ENCODE data around the gene CLN3. TPM values are rescaled to one million over a fixed set of nuclear protein-coding genes. Genes with fewer than 3 reads are reported as not detected.

The CLN3 gene
- total RNA-seq, 1 experiment from 2014 or later, result 60.9 TPM

DNA sequence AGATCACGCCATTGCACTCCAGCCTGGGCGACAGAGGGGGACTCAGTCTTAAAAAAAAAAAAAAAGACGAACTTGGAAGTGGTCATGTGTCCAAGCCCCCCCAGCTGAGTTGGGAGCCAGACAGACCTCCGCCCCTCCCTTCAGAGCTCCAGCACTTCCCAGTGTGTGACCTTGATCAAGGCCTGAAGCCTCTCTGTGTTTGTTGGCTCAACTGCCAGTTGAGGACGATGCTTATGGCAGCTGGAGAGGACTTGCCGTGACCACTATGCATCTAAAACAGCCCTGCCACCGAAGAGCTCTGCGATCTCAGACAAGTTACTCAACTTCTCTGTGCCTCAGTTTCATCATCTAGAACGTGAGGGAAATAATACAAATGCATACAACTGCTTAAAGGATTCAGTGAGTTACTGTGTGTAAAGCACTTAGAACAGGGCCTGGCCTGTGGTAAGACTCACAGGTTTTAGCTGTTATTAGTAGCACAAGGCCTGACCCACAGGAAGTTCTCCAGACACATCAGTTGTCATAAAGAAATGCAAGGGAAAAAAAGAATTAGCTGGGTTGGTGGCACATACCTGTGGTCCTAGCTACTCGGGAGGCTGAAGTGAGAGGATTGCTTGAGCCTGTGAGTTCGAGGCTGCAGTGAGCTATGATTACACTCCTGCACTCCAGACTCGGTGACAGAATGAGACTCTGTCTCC is 21.8 kb upstream of the CLN3 start:
- Histone ChIP-seq H3K36me3 (ENCODE audit: control insufficient read depth, insufficient read depth, low read length) (no peaks in the 10 kb centered on the region), H3K4me3 (ENCODE audit: low read depth in 2 of 2, low read length in 2 of 2) (no peak overlapping the region), H3K9me3 (ENCODE audit: control insufficient read depth, insufficient read depth, low read depth, low read length) (no peaks in the 10 kb centered on the region), H3K27ac (ENCODE audit: low read length) (no peak overlapping the region), H3K4me1 (ENCODE audit: control insufficient read depth, insufficient read depth, low read length) (no peaks in the 10 kb centered on the region), H3K27me3 (ENCODE audit: control insufficient read depth, insufficient read depth, low read length) (no peaks in the 10 kb centered on the region)
- ChIA-PET POLR2A (interaction anchor here (0.6 kb wide), 1 partner anchor 22 kb away, joined by 4 read pairs; no protein-coding TSS in a partner anchor), CTCF (no interaction called here)
- no peak for TF ChIP-seq TCF7L2 (IDR thresholded peaks at IDR 0.05; ENCODE audit: low read depth, low read length)
- TF ChIP-seq SIN3A (IDR thresholded peaks at IDR 0.05; ENCODE audit: borderline replicate concordance, insufficient read depth, low read depth, low read length), result no peak
- no peak for TF ChIP-seq POLR2AphosphoS5 (IDR thresholded peaks at IDR 0.05; ENCODE audit: low read depth, low read length)
- TF ChIP-seq, protein P1, sequence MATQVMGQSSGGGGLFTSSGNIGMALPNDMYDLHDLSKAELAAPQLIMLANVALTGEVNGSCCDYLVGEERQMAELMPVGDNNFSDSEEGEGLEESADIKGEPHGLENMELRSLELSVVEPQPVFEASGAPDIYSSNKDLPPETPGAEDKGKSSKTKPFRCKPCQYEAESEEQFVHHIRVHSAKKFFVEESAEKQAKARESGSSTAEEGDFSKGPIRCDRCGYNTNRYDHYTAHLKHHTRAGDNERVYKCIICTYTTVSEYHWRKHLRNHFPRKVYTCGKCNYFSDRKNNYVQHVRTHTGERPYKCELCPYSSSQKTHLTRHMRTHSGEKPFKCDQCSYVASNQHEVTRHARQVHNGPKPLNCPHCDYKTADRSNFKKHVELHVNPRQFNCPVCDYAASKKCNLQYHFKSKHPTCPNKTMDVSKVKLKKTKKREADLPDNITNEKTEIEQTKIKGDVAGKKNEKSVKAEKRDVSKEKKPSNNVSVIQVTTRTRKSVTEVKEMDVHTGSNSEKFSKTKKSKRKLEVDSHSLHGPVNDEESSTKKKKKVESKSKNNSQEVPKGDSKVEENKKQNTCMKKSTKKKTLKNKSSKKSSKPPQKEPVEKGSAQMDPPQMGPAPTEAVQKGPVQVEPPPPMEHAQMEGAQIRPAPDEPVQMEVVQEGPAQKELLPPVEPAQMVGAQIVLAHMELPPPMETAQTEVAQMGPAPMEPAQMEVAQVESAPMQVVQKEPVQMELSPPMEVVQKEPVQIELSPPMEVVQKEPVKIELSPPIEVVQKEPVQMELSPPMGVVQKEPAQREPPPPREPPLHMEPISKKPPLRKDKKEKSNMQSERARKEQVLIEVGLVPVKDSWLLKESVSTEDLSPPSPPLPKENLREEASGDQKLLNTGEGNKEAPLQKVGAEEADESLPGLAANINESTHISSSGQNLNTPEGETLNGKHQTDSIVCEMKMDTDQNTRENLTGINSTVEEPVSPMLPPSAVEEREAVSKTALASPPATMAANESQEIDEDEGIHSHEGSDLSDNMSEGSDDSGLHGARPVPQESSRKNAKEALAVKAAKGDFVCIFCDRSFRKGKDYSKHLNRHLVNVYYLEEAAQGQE (IDR thresholded peaks at IDR 0.05; ENCODE audit: insufficient read depth in 1 of 2, low read depth in 2 of 2, low read length in 1 of 2), result no peak
- TF ChIP-seq CTCF (IDR thresholded peaks at IDR 0.05), result no peak
- ATAC-seq (peak; percentile 51), DNase-seq (ENCODE audit: low read depth, low spot score) (no peak)
- intact Hi-C loops (cut with micrococcal nuclease; ENCODE audit: unreplicated experiment) (no loop called here), in situ Hi-C loops (cut with HindIII; ENCODE audit: low pct_unique_long_range_greater_than_20kb, low sequenced_read_pairs) (no loop called here)
- no TSS peak for BruUV-seq (replicated peaks)

DNA sequence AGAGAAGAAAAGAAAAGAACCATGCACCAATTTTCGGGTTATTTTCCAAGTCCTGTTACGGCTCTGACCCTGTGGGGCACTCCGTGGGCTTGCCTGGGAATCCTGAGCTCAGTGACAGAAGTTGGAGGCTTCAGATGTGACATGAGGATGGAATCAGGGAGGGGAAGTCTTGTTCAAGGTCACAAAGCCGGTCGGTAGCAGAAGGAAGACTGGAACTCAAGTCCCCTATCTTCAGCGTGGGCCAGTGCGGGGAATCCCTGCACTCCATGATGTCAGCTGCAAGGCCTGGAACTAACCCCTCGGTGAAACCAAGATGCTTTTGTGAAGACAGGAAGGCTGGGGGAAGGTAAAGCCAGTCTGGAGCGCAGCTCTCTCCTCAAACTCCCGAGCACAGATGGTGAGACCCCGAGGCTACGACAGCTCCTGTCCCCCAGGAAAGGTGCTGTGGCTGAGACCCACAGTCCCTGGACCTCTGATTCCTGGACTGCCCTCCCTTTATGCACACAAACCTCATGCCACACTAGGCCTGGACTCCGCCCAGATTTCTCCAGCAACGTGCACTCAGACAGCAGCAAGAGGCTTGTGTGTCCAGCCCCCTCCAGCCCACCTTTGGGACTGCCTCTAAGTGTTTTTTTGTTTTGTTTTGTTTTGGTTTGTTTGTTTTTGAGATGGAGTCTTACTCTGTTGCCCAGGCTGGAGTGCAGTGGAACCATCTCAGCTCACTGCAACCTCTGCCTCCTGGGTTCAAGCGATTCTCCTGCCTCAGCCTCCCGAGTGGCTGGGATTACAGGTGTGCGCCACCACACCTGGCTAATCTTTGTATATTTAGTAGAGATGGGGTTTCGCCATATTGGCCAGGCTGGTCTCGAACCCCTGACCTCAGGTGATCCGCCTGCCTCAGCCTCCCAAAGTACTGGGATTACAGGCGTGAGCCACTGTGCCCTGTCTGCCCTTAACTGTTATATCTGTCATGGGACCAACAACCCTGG is 20.2 kb upstream of the CLN3 start:
- H3K36me3 ChIP-seq (ENCODE audit: control insufficient read depth, insufficient read depth, low read length), result no peaks in the 10 kb centered on the region
- no peak overlapping the region for H3K4me3 ChIP-seq (ENCODE audit: low read depth in 2 of 2, low read length in 2 of 2)
- in situ Hi-C loops (cut with HindIII; ENCODE audit: low pct_unique_long_range_greater_than_20kb, low sequenced_read_pairs), result no loop called here
- DNase-seq (ENCODE audit: low read depth, low spot score), result no peak
- no peak overlapping the region for H3K27ac ChIP-seq (ENCODE audit: low read length)
- no peak for ATAC-seq
- no peaks in the 10 kb centered on the region for H3K9me3 ChIP-seq (ENCODE audit: control insufficient read depth, insufficient read depth, low read depth, low read length)
- intact Hi-C loops (cut with micrococcal nuclease; ENCODE audit: unreplicated experiment), result no loop called here
- H3K27me3 ChIP-seq (ENCODE audit: control insufficient read depth, insufficient read depth, low read length), result no peaks in the 10 kb centered on the region
- no TSS peak for BruUV-seq (replicated peaks)
- POLR2A ChIA-PET, result interaction anchor here (0.5 kb wide), 1 partner anchor 38 kb away, joined by 3 read pairs; no protein-coding TSS in a partner anchor
- CTCF ChIA-PET, result no interaction called here
- TF ChIP-seq TCF7L2 (IDR thresholded peaks at IDR 0.05; ENCODE audit: low read depth, low read length) (no peak), SIN3A (IDR thresholded peaks at IDR 0.05; ENCODE audit: borderline replicate concordance, insufficient read depth, low read depth, low read length) (no peak), POLR2AphosphoS5 (IDR thresholded peaks at IDR 0.05; ENCODE audit: low read depth, low read length) (no peak), CTCF (IDR thresholded peaks at IDR 0.05) (no peak)
- TF ChIP-seq, protein P1 (IDR thresholded peaks at IDR 0.05; ENCODE audit: insufficient read depth in 1 of 2, low read depth in 2 of 2, low read length in 1 of 2), result no peak
- H3K4me1 ChIP-seq (ENCODE audit: control insufficient read depth, insufficient read depth, low read length), result no peaks in the 10 kb centered on the region

All from Panc1 (cell line).